Neural cell (in vitro differentiated cells): ENCODE measurements around the gene ZDHHC14.

Source experiments
- EZH2 ChIP-seq: fragments of 200-600, 300-800 bp; shearing (Covaris generic), sonication (generic); IDR thresholded peaks from 2 replicates; pipeline ENCODE4 v1.6.1; 2014; ENCODE audit warnings: antibody characterized with exemption, low read length, borderline replicate concordance, mild to moderate bottlenecking; ENCODE audit not compliant: insufficient read depth, poor library complexity, severe bottlenecking
- POLR2AphosphoS5 ChIP-seq: IDR thresholded peaks from 2 replicates; pipeline ENCODE4 v1.6.1; 2012
- RAD21 ChIP-seq: fragments of 450-650 bp; conservative IDR thresholded peaks from 2 replicates; pipeline ENCODE4 v1.6.1; 2014; ENCODE audit warnings: antibody characterized with exemption, mild to moderate bottlenecking, moderate library complexity
- SMC3 ChIP-seq: fragments of 450-650 bp; conservative IDR thresholded peaks from 2 replicates; pipeline ENCODE4 v1.6.1; 2014; ENCODE audit warnings: antibody characterized with exemption, mild to moderate bottlenecking, moderate library complexity; ENCODE audit not compliant: poor library complexity
- TF ChIP-seq, protein P1 (sequence below): fragments of 450-650 bp; IDR thresholded peaks from 2 replicates; pipeline ENCODE4 v1.5.1; 2014; ENCODE audit warnings: antibody characterized with exemption, mild to moderate bottlenecking, moderate library complexity; ENCODE audit not compliant: poor library complexity, severe bottlenecking
- TF ChIP-seq, protein P2 (sequence below): IDR thresholded peaks from 2 replicates; pipeline ENCODE4 v1.6.1; 2012; ENCODE audit warnings: borderline replicate concordance

DNA sequence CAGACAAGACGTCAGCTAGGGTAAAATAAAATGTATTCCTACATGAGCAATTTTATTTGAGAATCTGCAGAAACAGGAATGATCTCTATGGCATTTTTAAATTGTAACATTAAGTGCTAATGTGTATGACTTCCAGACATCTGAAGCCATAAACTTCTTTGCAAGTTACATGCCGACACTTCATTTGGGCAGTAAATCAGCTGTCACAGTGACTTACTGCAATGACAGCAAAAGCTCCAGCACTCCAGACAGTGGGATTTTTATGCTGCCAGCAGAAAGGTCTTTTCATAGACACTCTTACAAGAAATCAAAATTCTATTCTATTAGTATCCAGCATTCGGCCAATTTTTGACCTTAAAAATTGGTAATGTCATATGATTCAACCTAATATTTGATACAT is 285.7 kb downstream of the ZDHHC14 start:
- TF ChIP-seq EZH2 (no peak), RAD21 (no peak), SMC3 (no peak), POLR2AphosphoS5 (no peak)
- TF ChIP-seq, protein P1, sequence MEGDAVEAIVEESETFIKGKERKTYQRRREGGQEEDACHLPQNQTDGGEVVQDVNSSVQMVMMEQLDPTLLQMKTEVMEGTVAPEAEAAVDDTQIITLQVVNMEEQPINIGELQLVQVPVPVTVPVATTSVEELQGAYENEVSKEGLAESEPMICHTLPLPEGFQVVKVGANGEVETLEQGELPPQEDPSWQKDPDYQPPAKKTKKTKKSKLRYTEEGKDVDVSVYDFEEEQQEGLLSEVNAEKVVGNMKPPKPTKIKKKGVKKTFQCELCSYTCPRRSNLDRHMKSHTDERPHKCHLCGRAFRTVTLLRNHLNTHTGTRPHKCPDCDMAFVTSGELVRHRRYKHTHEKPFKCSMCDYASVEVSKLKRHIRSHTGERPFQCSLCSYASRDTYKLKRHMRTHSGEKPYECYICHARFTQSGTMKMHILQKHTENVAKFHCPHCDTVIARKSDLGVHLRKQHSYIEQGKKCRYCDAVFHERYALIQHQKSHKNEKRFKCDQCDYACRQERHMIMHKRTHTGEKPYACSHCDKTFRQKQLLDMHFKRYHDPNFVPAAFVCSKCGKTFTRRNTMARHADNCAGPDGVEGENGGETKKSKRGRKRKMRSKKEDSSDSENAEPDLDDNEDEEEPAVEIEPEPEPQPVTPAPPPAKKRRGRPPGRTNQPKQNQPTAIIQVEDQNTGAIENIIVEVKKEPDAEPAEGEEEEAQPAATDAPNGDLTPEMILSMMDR, result no peak
- TF ChIP-seq, protein P2, sequence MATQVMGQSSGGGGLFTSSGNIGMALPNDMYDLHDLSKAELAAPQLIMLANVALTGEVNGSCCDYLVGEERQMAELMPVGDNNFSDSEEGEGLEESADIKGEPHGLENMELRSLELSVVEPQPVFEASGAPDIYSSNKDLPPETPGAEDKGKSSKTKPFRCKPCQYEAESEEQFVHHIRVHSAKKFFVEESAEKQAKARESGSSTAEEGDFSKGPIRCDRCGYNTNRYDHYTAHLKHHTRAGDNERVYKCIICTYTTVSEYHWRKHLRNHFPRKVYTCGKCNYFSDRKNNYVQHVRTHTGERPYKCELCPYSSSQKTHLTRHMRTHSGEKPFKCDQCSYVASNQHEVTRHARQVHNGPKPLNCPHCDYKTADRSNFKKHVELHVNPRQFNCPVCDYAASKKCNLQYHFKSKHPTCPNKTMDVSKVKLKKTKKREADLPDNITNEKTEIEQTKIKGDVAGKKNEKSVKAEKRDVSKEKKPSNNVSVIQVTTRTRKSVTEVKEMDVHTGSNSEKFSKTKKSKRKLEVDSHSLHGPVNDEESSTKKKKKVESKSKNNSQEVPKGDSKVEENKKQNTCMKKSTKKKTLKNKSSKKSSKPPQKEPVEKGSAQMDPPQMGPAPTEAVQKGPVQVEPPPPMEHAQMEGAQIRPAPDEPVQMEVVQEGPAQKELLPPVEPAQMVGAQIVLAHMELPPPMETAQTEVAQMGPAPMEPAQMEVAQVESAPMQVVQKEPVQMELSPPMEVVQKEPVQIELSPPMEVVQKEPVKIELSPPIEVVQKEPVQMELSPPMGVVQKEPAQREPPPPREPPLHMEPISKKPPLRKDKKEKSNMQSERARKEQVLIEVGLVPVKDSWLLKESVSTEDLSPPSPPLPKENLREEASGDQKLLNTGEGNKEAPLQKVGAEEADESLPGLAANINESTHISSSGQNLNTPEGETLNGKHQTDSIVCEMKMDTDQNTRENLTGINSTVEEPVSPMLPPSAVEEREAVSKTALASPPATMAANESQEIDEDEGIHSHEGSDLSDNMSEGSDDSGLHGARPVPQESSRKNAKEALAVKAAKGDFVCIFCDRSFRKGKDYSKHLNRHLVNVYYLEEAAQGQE, result no peak
